A673 (cell line): ENCODE results near the gene CTIF. TPM values are rescaled to one million over a fixed set of nuclear protein-coding genes. Genes with fewer than 3 reads are reported as not detected.

Source experiments
- BruUV-seq: library from RNA; stranded (reverse); fragments of 400-500 nt; replicated peaks from 2 replicates; lab custom pipeline; 2021; lab: Mats Ljungman, UMichigan
- CTCF ChIA-PET: fragments of 300-600 bp; sonication (Branson Sonifier 250); formaldehyde crosslinking; loops from one replicate; lab custom pipeline; 2022; ENCODE audit warnings: antibody characterized with exemption; lab: Charles Lee
- POLR2A ChIA-PET: fragments of 300-600 bp; sonication (Branson Sonifier 250); formaldehyde crosslinking; loops from one replicate; lab custom pipeline; 2022; ENCODE audit warnings: antibody characterized with exemption; ENCODE audit not compliant: low non-redundant PET; lab: Charles Lee
- DNase-seq: peaks from one replicate; pipeline ENCODE4 v3.0.0-alpha.2; 2015; ENCODE audit warnings: low spot score
- H3K27ac ChIP-seq: fragments of 200-600 bp; sonication (generic); 2 replicates; pipeline ENCODE4 v1.5.1; 2016; ENCODE audit warnings: mixed run types, low read depth, mild to moderate bottlenecking, mixed read lengths, antibody characterized with exemption, low read length; ENCODE audit not compliant: poor library complexity, severe bottlenecking
- H3K27me3 ChIP-seq: fragments of 200-600 bp; sonication (generic); replicated peaks from 2 replicates; pipeline ENCODE4 v1.6.1; 2017; ENCODE audit warnings: mixed run types, low read depth, mild to moderate bottlenecking, mixed read lengths, antibody characterized with exemption, low read length; ENCODE audit not compliant: insufficient read depth, poor library complexity
- H3K36me3 ChIP-seq: fragments of 200-600 bp; sonication (generic); 2 replicates; pipeline ENCODE4 v1.6.1; 2016; ENCODE audit warnings: mixed run types, mild to moderate bottlenecking, mixed read lengths, antibody characterized with exemption, low read length; ENCODE audit not compliant: insufficient read depth, poor library complexity, severe bottlenecking
- H3K4me1 ChIP-seq: fragments of 200-600 bp; sonication (generic); 2 replicates; pipeline ENCODE4 v1.6.1; 2017; ENCODE audit warnings: mixed run types, mild to moderate bottlenecking, mixed read lengths, antibody characterized with exemption, low read length; ENCODE audit not compliant: insufficient read depth, poor library complexity, severe bottlenecking
- H3K4me3 ChIP-seq: fragments of 200-600 bp; sonication (generic); 2 replicates; pipeline ENCODE4 v1.5.1; 2016; ENCODE audit warnings: low read depth, mixed run types, mild to moderate bottlenecking, mixed read lengths, low read length; ENCODE audit not compliant: poor library complexity, severe bottlenecking
- H3K9me3 ChIP-seq: fragments of 200-600 bp; sonication (generic); 2 replicates; pipeline ENCODE4 v1.6.1; 2016; ENCODE audit warnings: mixed run types, low read depth, mild to moderate bottlenecking, mixed read lengths, antibody characterized with exemption, low read length; ENCODE audit not compliant: poor library complexity, severe bottlenecking
- EZH2 ChIP-seq: fragments of 200-600 bp; sonication (generic); IDR thresholded peaks from 2 replicates; pipeline ENCODE4 v1.6.1; 2017; ENCODE audit warnings: borderline replicate concordance, low read depth, mild to moderate bottlenecking, mixed read lengths, antibody characterized with exemption, low read length; ENCODE audit not compliant: poor library complexity, severe bottlenecking
- intact Hi-C: fragments of 100-400 bp; cut with micrococcal nuclease; formaldehyde crosslinking; loops from one replicate; pipeline ENCODE4 v1.10.0; 2022; ENCODE audit not compliant: unreplicated experiment
- total RNA-seq: library from RNA; stranded (reverse); gene quantifications from 2 replicates; pipeline ENCODE4 v1.2.3, GENCODE V29; 2021
- TF ChIP-seq, protein P1 (sequence below): fragments of 300-800, 200-600 bp; sonication (generic); conservative IDR thresholded peaks from 2 replicates; pipeline ENCODE4 v1.5.1; 2017; ENCODE audit warnings: low read depth, mild to moderate bottlenecking, antibody characterized with exemption, low read length, moderate library complexity, mixed read lengths

CTIF gene
- total RNA-seq, 1 experiment from 2014 or later: 23.5 TPM

DNA sequence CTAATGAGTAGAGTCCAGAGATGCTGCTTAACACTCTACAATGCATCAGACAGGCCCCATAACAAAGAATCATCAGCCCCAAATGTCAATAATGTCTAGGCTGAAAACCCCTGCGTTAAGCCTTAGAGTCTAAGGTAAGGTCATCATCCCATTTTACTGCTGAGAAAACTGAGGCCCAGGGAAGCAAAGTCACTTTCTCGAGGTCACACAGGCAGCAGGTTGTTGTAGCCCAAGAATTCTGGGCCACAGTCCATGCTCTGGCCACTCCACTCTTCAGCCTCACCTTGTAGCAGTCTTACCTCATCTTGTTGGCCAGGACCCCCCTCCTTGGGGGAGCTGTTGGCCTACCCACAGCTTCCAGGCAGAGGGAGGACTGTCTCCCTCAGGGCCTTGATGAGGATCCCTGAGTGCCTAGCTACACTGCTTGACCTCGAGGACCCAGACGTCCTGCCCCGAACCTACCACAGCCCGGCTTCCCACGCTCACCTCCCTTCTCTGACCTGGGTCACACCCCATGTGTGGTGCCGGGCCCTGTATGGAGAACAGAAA, 357.6 kb downstream of the CTIF start:
- Histone ChIP-seq H3K9me3 (no peaks in the 10 kb centered on the region), H3K4me1 (no peaks in the 10 kb centered on the region), H3K27me3 (no peaks in the 10 kb centered on the region), H3K4me3 (no peak overlapping the region), H3K36me3 (no peaks in the 10 kb centered on the region), H3K27ac (no peak overlapping the region)
- CTCF ChIA-PET: no interaction called here
- intact Hi-C loops: no loop called here
- TF ChIP-seq, protein P1, sequence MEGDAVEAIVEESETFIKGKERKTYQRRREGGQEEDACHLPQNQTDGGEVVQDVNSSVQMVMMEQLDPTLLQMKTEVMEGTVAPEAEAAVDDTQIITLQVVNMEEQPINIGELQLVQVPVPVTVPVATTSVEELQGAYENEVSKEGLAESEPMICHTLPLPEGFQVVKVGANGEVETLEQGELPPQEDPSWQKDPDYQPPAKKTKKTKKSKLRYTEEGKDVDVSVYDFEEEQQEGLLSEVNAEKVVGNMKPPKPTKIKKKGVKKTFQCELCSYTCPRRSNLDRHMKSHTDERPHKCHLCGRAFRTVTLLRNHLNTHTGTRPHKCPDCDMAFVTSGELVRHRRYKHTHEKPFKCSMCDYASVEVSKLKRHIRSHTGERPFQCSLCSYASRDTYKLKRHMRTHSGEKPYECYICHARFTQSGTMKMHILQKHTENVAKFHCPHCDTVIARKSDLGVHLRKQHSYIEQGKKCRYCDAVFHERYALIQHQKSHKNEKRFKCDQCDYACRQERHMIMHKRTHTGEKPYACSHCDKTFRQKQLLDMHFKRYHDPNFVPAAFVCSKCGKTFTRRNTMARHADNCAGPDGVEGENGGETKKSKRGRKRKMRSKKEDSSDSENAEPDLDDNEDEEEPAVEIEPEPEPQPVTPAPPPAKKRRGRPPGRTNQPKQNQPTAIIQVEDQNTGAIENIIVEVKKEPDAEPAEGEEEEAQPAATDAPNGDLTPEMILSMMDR: no peak
- no peak for TF ChIP-seq EZH2
- no peak for DNase-seq
- no TSS peak for BruUV-seq
- POLR2A ChIA-PET: no interaction called here

GRCh38 chr18:48896875-48897511, 358.2 kb downstream of the CTIF start:
- Histone ChIP-seq H3K4me1 (peaks cover 6% of the 10 kb centered on the region), H3K4me3 (no peak overlapping the region), H3K36me3 (no peaks in the 10 kb centered on the region), H3K27ac (no peak overlapping the region), H3K27me3 (no peaks in the 10 kb centered on the region), H3K9me3 (no peaks in the 10 kb centered on the region)
- intact Hi-C loops: no loop called here
- BruUV-seq: no TSS peak
- TF ChIP-seq EZH2: no peak
- TF ChIP-seq, protein P1: no peak
- ChIA-PET POLR2A (no interaction called here), CTCF (interaction anchor here (0.5 kb wide), 1 partner anchor 75 kb away, joined by 3 read pairs; no protein-coding TSS in a partner anchor)
- no peak for DNase-seq

- Histone ChIP-seq H3K27me3 (no peaks in the 10 kb centered on the region), H3K4me1 (peaks cover 10% of the 10 kb centered on the region), H3K36me3 (no peaks in the 10 kb centered on the region), H3K4me3 (no peak overlapping the region), H3K27ac (no peak overlapping the region), H3K9me3 (no peaks in the 10 kb centered on the region)
- intact Hi-C loops: no loop called here
- no TSS peak for BruUV-seq
- CTCF ChIA-PET: interaction anchor here (0.5 kb wide), 1 partner anchor 74 kb away, joined by 3 read pairs; no protein-coding TSS in a partner anchor
- no peak for TF ChIP-seq EZH2
- TF ChIP-seq, protein P1: no peak
- DNase-seq: no peak
- POLR2A ChIA-PET: no interaction called here
Measured at GRCh38 chr18:48897531-48897930, 358.7 kb downstream of the CTIF start.
